GM21529 (cell line): Measurements from ENCODE around the gene BMPR1B.
A peak's percentile ranks its signal among the peaks of the same experiment; 100 is the strongest.

Experiments used
- ATAC-seq: cut with Tn5 transposase; IDR thresholded peaks from one replicate; pipeline ENCODE4 v1.9.1; 2021; ENCODE audit not compliant: unreplicated experiment

Gene BMPR1B

GRCh38 chr4:94762326-94762725, 4.6 kb downstream of the BMPR1B start:
- no peak for ATAC-seq

- ATAC-seq = no peak
Measured at GRCh38 chr4:94763005-94763404, 5.2 kb downstream of the BMPR1B start.

DNA sequence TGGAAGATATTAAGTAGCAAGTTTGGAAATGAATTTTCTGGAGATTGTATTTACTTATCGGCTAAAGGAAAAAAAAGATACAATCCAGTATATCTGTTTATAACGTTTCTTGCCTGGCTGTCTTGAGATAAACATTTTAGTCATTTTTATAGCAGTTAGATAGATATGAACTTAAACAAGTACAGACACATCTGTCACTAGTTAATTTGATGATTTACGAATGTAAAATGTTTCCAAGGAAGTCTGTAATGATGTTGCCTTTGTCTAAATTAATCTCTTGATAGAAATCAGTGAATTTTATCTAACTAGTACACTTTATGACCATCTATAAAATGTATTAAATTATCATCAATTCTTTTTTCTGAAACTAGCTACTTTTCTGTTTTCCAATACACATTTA, 5.7 kb downstream of the BMPR1B start:
- no peak for ATAC-seq

DNA sequence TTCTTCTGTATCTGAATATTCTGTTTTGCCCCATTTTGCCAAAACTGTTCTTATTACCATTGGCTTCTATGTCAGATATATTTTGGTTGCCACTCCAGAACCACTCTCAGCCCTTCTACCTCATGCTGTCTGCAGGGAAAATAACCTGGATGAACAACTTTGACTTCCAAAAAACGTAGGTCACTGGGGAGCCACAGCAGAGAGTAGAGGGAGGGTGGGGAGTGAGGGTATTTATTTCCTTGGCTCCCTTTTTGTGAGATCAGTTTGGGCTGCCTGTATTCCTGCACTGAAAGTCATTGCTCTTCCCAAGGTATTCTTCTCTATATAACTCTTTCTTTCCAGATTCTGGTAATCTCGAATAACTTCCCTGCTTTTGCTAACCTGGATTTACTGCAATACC, 6.3 kb downstream of the BMPR1B start:
- no peak for ATAC-seq

GRCh38 chr4:94765174-94765573, 7.4 kb downstream of the BMPR1B start:
- ATAC-seq = no peak

DNA sequence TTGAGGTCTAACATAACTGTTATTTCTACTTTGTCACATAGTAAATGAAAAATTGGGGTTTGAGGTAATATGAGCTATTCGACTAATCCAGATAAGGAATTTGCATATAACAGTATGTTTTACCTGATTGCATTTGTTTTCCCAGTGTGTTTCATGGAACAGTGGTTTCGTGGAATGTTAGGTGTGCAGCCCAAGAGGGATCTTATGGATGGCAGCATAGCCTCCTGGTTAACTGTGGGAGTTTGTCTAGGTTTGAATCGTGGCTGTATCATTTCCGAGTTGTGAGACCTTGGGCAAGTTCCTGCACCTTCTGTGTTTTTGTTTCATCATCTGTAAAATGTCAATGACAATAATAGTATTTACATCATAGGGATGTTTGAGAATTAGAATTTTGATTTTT, 7.9 kb downstream of the BMPR1B start:
- ATAC-seq = no peak

DNA sequence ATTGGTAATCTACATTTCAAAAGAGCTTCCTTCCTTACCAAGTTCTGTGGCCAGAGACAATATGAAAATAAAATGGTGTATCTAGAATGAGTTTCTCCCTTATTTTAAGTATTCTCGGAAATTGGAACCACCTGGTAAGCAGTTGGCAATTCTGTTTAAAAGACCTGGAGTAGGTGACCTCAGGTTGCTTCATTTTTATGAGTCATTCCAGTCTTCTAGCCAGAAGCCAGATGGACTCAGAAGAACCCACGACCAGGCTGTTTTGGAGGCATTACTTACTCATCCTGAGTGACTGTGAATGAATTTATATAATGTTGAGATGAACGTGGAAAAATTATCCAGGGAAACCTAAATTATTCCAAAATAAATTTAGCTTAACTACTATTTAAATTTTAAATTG, 9.1 kb downstream of the BMPR1B start:
- no peak for ATAC-seq

DNA sequence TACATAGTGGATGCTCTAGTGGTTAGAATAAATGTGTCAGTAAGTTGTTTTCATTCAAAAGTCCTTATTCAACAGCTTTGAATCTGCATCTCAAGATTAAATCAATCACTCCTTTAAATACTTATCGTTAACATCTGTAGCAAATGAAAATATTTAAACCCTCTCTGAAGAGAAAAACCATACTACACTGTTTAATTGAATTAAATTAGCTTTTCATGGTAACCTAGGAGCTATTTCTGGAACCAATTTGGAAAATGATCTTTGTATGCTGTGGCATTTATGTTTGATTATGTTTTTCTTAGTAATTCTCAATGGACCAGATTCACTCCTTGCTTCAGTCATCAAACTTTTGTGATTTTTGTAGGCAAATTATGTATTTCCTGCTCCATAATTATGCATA, 9.7 kb downstream of the BMPR1B start:
- no peak for ATAC-seq

DNA sequence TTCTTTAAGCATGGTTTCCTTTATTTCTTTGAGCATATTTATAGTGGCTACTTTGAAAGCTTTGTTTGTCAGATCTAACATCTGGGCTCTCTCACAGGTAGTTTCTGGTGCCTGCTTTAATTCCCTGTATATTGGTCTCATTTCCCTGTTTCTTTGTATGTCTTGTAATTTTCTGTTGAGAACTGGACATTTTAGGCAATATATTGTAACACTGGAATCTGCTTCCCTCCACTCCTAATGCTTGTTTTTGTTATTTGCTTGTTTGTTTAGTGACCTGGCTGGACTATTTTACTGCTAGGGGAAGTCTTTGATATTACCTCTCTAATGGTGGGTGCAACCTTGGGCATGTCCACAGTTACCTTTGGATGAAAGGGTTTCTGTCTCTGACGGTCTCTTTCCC, 25.0 kb downstream of the BMPR1B start:
- no peak for ATAC-seq

DNA sequence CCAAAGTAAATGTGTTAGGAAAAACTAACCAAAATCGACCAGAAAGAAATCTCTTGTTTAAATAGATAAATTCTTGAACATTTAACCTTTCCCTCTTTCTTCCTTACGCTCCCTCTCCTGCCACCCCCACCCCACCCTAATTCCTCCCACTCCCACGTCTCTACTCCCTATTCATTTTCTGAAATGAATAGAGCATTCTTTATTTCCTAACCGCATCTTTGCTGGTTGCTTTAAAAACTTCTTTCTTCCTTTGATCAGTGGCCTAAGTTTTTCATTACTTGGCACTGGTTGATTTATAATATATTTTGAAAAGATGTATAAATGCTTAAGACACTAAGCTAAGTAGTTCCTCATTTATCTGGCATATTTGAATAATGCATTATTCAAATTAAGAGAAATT, 33.9 kb downstream of the BMPR1B start:
- ATAC-seq = no peak

DNA sequence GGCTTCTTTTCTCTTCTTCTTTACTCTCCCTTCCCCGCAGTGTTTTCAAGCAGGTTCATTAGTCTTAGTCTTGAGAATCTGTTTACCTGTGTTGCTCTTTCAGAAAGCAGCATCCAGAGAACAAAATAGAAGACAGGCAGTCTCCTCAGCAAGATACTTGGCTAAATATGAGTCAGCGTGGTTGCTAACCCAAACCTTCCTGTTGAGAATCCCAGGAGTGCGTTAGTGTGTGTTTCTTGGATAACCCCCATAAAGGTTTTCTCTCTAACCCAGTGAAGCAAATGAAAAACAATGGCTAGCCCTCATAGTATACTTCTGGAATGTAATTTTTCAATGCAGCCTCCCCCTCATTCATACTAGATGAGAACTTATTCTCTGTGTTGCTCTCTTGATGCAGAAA, 41.1 kb downstream of the BMPR1B start:
- no peak for ATAC-seq

DNA sequence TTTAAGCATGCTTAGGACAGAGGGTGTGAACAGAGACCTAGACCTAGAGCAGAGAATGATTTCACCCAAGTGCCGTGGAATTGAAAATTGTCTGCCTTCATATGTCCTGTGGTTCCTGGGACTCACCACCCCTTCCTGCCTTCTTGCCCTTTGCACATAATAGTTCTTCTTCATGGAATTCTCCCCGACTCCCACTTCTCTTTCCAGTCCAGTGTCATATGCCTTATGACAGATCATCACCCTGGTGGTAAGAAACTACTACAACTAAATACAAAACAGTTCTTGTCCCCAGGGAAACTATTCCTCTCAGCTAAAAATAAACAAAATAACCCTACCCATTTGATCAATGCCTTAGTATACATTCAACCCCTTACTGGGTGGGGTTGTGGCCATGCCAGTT, 43.3 kb downstream of the BMPR1B start:
- no peak for ATAC-seq

GRCh38 chr4:94802091-94802490, 44.3 kb downstream of the BMPR1B start:
- no peak for ATAC-seq

- no peak for ATAC-seq
Measured at GRCh38 chr4:94803181-94803580, 45.4 kb downstream of the BMPR1B start.

DNA sequence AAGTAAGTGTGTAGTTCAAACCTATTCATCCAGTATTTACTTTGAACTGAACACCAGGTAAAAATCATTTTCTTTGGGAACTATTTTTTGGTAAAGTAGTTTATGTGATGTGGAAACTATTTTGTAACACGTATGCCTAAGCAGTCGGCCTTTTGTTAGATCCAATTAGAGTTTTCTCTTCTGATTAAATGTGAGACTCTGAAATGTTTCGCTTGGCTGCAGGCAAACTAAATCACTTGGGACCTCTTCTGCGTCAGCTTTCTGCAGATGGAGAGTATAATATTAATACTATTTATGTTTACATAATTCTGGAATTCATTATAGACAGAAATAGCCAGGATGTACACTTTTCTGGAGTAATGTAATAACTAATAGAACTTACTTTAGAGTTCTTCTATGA, 46.9 kb downstream of the BMPR1B start:
- ATAC-seq = no peak

DNA sequence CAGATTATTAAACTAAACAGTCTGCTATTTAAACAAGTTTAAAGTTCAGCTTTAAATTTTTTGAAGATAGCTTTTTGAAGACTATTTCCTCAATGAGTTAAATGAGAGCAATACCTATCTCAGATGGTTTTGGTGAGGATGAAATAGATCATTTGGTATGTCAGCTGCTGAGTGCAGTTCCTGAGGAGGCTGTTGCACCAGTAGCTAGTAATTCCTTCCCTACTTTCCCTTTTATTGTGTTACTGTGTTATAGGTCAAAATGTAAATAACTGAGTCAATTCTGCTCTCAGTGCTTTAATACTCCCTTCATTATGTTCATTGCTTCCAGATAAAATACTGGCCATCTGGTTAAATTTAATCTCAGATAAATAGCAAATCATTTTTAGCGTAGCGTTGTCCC, 48.6 kb downstream of the BMPR1B start:
- no peak for ATAC-seq

- ATAC-seq = no peak
Measured at GRCh38 chr4:94811643-94812042, 53.9 kb downstream of the BMPR1B start.

DNA sequence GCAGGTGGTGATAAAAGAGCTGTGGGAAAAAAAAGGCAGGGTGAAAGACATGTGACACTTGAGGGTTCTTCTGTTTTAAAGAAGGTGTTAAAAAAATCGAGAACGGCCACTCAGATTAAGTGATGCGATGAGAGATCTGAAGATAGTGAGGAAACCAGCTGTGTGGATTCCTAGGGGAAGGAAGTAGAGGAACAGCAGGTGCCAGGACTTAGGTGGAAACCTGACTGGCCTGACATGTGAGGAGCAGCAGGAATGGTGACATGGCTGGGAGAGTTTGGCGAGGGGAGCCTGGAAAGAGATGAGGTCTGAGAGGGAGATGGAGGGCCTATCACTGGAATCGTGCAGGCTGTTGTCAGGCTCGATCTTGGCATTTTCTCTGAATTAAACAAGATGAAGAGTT, 55.5 kb downstream of the BMPR1B start:
- no peak for ATAC-seq

GRCh38 chr4:94814237-94814636, 56.5 kb downstream of the BMPR1B start:
- peak; percentile 72 for ATAC-seq

DNA sequence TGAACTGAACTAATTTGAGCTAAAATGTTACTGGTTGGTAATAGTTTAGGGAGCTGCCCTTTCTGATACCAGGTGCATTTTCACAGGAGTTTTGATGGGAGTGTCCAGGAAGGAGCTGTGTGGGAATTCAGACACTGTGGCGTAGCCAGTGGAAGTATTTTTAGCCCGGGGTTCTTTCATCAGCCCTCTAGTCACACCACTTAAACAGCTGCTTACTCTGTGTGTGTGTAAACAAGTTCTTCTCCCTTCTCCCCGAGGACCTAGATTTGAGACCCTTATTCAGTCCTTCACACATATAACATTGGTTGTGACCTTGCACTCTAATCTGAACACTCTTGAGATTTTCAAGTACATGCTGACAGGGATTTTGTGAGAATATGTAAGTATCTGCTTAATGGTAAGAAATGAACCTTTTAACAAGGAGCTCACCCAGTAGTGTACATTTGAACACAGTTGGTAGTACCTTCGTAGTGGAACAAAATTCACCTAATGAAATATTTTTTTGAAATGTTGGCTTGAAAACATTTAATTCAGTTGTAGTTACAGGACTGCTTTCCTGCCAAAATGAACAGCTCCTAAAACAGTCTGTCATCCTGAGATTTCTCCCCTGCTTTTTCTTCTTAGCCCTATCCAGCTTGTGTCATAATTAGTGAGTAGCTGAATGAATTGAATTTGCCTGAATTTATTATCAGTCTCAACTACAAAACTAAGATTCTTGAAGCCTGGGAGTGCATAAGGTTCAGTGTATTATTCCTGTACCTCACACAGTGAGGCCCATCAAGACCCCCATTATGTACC, 61.8 kb downstream of the BMPR1B start:
- no peak for ATAC-seq

DNA sequence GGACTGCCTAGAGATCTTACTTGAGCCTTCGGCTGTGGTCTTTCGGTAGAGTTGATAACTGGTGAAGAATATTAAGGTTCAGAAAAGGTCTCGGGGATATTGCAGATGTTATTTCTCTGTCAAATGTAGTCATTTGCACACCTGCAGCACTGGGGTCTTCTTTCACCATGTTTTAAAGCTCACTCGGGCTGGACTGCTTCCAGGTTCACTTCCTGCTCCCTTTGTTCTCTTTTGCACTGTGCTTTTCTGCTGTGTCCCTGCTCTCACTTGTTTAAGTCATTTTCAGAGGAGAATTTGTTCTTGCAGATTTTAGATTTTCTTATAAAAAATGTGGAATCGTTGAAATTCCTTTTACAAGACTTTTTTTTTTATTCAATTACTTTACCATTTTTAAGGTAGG, 68.5 kb downstream of the BMPR1B start:
- no peak for ATAC-seq

DNA sequence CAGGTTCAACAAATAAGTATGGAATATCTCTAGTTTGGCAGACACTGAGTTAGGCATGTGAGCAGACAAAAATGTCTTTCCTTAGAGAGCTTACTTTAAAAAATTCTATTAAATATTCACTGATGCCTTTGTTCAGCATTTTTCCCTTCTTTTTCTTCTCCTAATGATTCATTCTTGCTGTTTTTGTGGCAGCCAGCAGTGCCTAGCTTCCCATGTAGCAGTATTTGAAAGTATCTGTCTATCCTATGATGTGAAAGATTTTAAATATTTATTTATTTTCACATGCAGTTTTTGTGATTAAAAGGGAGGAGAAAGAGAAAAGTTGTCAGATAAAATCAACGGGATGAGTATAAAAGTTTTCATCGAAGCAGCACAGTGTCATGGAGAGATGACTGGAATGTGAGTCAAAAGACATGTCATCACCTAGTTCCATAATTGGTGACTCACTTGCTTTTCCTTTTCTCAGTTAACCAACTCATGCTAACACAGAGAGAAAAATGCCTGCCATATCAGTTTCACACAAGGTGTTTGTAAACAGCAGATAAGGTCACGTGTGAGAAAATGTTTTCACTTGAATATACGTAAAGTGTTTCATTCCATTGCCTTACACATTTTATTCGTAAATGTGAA, 69.8 kb downstream of the BMPR1B start:
- no peak for ATAC-seq

GRCh38 chr4:94828882-94829281, 71.1 kb downstream of the BMPR1B start:
- ATAC-seq = no peak
